ENCODE measurements around the gene PRKCA.

Gene PRKCA

GRCh38 chr17:66507103-66507923 lies 204.9 kb downstream of the PRKCA start:
- TF ChIP-seq CSDC2 (CRISPR knock-in tag; IDR thresholded peaks at IDR 0.05) (no peak; the same call in 1 of the 2 replicates), ZNF70 (CRISPR knock-in tag; IDR thresholded peaks at IDR 0.05) (no peak), CREB5 (CRISPR knock-in tag; IDR thresholded peaks at IDR 0.05; ENCODE audit: low read depth) (no peak), ISL1 (CRISPR knock-in tag; IDR thresholded peaks at IDR 0.05) (no peak), ESRRG (CRISPR knock-in tag; IDR thresholded peaks at IDR 0.05) (no peak), ZNF8 (CRISPR knock-in tag; IDR thresholded peaks at IDR 0.05) (no peak), TCF4 (CRISPR knock-in tag; IDR thresholded peaks at IDR 0.05; ENCODE audit: borderline replicate concordance) (no peak), RARB (CRISPR knock-in tag; IDR thresholded peaks at IDR 0.05) (no peak), ZNF565 (CRISPR knock-in tag; conservative IDR thresholded peaks at IDR 0.05; ENCODE audit: low read depth) (no peak), SNAI2 (CRISPR knock-in tag; IDR thresholded peaks at IDR 0.05) (no peak), OSR1 (CRISPR knock-in tag; IDR thresholded peaks at IDR 0.05) (no peak), PPARA (CRISPR knock-in tag; IDR thresholded peaks at IDR 0.05; ENCODE audit: borderline replicate concordance) (no peak), TOX (CRISPR knock-in tag; IDR thresholded peaks at IDR 0.05; ENCODE audit: borderline replicate concordance) (no peak), ZFP30 (CRISPR knock-in tag; IDR thresholded peaks at IDR 0.05) (no peak), BACH2 (CRISPR knock-in tag; IDR thresholded peaks at IDR 0.05; ENCODE audit: borderline replicate concordance) (no peak), PATZ1 (CRISPR knock-in tag; IDR thresholded peaks at IDR 0.05; ENCODE audit: borderline replicate concordance) (no peak), TSHZ2 (CRISPR knock-in tag; IDR thresholded peaks at IDR 0.05) (no peak)

GRCh38 chr17:66507982-66508760 lies 205.8 kb downstream of the PRKCA start:
- ATAC-seq: peak; percentile 8
- TF ChIP-seq PATZ1 (CRISPR knock-in tag; IDR thresholded peaks at IDR 0.05; ENCODE audit: borderline replicate concordance) (no peak), ZFP3 (CRISPR knock-in tag; IDR thresholded peaks at IDR 0.05) (no peak)

More at GRCh38 chr17:66507103-66507923, 204.9 kb downstream of the PRKCA start:
- peak; percentile 77 for ATAC-seq

GRCh38 chr17:66508896-66509844 lies 206.8 kb downstream of the PRKCA start:
- peak; percentile 20 for ATAC-seq
- TF ChIP-seq ZNF8 (CRISPR knock-in tag; IDR thresholded peaks at IDR 0.05) (no peak), CREB5 (CRISPR knock-in tag; IDR thresholded peaks at IDR 0.05; ENCODE audit: low read depth) (no peak), POU6F1 (CRISPR knock-in tag; IDR thresholded peaks at IDR 0.05; ENCODE audit: borderline replicate concordance, low read depth) (no peak), ZNF70 (CRISPR knock-in tag; IDR thresholded peaks at IDR 0.05) (no peak), PPARA (CRISPR knock-in tag; IDR thresholded peaks at IDR 0.05; ENCODE audit: borderline replicate concordance) (no peak), CSRNP3 (CRISPR knock-in tag; IDR thresholded peaks at IDR 0.05) (no peak), GLIS3 (CRISPR knock-in tag; IDR thresholded peaks at IDR 0.05) (no peak), ESRRG (CRISPR knock-in tag; IDR thresholded peaks at IDR 0.05) (no peak)
